GM19351 (cell line): ENCODE data around the gene BMS1.
"Not testable (repeated sequence)": the region's sequence is repeated elsewhere in the genome, so short reads cannot be mapped to it uniquely, and the experiment has no call there.

Experiments used
- ATAC-seq: cut with Tn5 transposase; IDR thresholded peaks from one replicate; pipeline ENCODE4 v1.9.1; 2021; ENCODE audit warnings: mild to moderate bottlenecking, moderate library complexity; ENCODE audit not compliant: unreplicated experiment

The BMS1 gene

DNA sequence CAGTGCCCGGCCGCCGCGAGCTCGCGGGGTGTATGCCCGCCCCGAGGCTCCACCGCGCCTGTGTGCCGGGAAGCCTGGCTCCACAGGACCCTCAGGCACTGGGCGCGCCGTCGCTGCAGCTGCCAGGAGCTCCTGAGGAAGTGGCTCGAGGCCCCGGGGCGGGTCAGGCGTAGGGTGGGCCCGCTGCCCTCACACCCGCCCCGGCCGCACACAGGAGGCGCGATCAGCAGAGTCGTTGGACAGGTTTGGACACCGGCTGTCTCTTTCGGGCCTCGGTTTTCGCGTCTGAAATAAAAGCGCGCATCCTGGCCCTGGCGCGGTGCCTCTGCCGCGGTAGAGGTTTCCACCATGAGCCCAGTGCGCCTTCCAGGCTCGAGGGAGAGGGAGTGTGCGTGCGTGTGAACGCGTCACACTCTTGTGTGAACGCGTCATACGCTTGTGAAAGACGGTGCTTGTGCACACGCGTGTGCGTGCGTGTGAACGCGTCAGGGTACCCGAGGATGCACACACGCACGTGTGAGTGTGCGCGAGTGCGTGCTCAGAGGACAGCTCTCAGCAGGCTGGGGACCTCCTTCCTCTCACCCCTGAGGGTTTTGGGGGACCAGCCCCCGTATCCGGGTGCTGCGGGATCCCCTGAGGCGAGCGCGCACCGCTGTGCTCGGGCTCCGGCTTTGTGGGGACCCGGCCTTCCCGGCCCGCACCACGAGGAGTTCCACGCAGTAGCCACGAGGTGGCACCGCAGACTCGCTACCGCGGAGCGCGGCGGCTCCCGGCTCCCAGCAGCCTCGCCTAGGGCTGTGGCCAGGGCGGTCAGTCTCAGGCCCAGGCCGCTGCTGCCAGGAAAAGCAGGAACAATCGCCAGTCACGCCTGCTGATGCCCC, 83.8 kb downstream of the BMS1 start:
- peak; percentile 85 for ATAC-seq

DNA sequence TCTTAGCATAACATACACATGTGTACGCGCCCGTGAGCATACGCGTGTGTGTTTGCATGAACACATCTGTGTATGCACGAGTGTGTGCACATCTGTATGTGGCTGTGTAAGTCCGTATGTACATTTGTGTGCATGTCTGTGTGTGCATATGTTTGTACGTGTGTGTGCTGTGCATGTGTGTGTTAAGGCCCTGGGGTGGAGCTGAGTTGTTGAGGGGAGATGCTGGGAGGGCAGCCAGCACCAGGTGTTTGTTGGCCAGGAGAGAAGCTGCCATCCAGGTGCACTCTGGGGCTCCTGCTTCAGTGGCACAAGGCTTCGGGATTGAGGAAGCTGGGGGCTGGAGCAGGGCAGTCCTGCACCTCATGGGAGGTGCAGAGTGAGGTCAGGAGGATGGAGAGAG, 85.0 kb downstream of the BMS1 start:
- no peak for ATAC-seq

DNA sequence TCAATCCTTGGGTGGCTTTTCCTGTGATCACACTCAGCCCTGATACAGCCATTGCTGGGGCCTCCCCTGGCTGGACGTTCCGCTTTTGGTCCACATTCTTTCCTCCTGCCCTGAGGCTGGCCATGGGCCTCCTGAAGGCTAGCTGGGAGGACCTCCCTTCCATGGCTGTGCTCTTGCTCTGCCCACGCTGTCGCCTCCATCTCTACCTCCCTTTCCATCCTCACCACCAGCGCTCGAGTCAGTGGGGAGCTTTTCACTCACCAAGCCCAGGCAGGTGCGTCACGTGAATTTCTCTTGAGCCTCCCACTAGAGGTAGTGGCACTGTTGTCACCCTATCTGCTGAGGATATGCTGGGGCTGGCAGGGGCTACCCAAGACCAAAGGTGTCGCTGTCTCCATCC, 85.9 kb downstream of the BMS1 start:
- ATAC-seq: no peak

DNA sequence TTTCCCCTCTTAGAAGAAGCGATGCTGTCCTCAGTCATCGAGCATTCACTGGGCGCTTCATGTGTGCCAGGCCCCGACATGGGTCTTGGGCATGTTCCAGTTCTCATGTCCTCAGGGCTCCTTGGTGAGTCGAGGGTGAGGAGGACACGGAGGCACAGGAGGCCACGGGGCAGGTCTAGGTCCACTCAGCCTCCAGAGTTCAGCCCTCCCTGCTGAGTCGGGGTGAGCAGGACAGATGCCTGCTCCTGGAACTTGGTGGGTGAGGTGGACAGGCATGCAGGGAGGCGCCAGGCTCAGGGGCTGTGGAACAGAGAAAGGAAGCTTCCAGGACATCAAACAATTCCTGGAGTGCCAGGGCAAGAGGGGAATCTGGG, 87.4 kb downstream of the BMS1 start:
- no peak for ATAC-seq

DNA sequence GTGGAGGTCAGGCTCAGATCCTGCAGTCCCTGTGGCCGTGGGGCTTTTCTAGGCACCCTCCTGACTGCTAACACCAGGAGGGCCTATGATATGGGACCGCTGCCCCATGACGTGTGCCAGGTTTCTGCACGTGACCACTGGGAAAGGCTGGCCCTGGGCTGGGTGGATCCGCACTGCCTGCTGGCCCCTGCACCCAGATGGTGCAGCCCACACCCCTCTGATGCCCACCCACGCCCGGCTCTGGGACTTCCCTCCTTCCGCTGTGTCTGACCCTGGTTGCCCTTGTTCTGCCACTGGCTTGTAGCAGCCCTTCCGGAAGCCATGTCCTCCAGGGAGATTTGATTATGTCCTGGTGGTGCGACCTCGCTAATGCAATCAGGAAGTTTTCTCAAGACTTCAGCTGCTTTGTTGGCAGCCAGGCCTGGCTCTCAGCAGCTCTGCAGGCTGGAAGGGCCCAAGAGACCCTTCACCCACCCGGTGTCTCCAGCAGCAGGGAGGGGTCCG, 88.6 kb downstream of the BMS1 start:
- not testable (repeated sequence) for ATAC-seq

DNA sequence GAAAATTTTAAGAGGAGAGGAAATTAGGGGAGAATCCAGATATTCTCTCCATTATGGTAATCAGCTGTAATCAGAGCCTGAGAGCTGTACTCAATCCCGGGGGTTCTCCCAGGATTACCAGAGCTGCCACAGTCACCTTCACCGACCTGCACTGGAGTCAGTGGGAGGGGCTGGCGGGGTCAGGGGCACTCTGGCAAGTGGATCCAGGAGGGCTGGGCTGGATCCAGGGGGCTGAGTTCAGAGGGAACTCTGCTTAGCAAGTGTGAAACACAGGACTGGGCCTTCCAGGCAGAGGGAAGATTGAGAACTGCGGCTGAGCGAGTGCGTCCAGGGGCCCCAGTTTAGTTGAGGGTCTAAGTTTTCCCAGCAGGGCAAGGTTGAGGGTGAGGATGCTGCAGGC, 89.2 kb downstream of the BMS1 start:
- ATAC-seq: no peak

DNA sequence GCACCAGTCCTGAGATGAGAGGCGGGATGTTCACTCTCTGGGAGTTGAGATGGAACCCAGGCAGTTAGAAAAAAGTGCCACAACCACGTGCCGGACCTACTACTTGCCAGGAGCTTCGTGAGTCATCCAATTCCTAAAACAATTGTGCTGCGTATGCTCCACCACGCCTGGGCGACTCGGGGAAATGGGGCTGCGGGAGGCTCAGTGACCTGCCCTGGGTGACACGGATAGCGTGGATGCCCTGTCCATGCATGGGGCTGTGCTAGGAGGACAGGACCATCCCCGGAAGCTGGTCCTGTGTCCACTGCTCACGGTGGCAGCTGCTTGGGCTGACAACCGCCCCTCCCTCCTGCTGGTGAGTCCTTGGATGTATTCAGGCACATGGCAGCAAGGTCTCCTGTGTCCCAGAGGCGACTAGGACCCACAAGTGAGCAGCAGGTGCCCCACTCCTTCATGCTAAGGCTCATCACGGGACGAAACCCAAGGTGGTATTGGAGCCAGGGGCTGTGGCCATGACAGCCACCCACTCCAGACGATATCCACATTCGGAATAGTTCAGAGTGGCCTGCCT, 90.4 kb downstream of the BMS1 start:
- ATAC-seq: no peak

DNA sequence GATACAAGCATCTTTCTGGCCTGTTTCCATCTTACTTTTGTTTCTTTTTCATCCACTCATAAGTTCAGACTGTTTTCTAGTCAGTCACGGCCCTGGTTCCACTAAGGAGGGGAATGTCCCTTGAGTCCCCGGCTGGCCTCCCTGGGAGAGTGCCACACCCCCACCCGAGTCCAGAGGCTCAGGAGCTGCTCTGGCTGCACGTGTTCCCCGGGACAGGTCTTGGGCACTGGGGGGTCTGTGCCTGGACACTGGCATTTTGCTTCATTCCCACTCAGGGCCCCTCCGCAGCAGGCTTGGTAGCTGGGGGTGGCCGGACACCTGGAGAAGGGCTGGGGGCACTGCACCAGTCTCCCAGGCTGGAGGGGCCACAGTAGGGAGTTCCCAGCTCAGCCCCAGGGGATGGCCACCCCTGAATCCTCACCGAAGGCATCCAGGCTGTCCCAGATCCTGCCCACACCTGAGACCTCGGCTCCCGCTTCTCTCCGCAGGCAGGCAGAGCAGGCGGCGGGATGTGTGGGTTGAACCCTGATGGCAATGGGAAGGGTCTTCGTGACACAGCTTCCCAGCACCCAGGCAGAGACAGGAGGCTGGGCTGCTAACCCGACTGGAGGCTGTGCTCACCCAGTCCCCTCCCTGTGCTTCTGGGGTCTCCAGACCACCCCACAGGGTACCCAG, 92.3 kb downstream of the BMS1 start:
- ATAC-seq: no peak

DNA sequence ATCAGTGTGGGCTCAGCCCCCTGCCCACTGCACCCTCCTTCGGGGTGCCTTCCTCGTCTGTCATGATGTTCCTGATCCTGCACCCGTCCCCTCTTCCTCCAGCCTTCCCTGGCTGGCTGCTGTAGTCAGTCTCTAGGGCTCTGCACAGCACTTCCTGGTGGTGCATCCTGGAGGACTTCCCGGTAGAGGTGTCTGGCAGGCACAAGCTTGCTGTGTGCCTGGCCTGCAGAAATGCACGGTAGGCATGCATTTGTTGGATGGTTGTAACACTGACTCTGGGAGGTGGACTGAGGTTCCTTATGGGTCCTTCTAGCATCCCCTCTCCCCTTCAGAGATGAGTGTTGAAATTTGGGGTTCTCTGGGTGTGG, 92.8 kb downstream of the BMS1 start:
- no peak for ATAC-seq

DNA sequence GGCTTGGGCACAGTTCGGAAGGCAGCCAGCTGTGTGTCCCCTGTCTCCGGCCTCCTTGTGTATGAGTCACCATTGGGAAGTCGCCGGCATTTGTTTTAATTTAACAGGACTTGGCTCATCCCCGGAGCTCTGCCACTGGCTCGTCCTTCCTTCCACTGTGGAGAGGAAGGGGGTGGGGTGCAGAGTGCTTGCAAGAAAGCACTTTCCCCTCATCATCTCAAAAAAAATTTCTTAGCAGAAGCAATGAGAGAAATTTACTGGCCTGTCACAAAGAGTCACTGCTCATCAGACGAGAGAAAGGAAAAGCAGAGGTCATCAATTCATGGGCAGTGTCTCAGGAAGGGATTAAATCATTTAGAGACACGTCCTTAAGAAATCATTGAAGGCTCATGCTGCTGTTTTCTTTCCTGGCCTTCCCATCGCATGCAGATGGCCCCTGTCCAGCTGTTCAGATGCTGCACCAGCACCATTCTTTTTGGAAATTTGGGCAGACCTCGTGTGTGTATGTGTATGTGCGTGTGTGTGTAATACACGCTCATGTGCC, 93.3 kb downstream of the BMS1 start:
- no peak for ATAC-seq

DNA sequence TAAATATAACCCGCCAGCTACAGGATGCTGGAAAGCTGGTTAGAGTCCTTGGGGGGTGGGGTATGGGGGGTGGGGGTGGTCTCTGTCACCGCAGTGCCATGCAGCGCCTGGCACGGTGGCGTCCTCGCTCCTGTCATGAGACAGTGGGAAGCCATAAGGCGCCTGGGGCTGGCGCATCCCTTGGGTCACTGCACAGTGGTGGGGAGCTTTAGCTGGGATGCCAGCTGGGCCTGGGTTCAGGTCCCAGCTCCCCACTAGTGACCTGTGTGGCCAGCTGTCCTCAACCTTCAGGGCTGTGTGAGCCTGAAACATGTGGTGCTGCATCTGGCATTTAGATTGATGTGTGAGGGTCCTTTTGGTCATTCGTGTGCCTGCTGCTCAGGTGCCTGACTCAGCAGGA, 93.9 kb downstream of the BMS1 start:
- no peak for ATAC-seq

DNA sequence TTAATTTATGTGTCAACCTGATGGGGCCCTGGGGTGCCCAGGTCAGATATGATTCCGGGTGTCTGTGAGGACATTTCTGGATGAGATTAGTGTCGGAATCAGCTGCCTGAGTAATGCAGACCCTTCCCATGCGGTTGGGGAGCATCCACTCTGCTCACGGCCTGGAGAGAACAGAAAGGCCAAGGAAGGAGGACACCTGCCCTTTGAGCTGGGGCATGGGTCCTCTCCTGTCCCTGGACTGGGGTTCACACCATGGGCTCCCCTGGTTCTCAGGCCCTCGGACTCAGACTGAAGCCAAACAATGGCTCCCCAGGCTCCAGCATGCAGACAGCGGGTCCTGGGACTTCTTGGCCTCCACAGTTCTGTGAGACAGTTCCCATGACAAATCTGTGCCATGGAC, 94.3 kb downstream of the BMS1 start:
- no peak for ATAC-seq

DNA sequence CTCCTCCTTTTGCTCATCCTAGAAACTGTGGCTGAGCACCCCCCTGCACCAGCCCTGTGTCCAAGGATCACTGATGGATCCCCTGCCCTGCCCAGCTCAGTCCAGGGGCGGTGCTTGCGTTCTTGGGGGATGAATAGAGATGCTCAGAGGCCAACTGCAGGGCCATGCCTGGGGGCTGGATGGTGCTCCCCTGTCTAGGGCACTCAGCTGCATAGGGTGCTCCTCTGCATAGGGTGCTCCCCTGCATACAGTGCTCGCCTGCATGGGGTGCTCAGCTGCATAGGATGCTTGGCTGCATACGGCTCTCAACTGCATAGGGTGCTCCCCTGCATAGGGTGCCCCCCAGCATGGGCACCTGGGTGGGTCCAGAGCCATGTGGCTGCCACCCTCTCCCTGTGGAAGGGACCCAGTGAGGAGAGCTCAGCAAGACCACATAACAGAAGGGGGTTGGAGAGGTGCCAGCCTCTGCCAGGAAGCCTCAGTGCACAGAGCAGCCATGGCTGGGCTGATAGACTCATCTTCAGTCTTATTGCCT, 95.0 kb downstream of the BMS1 start:
- ATAC-seq: no peak

DNA sequence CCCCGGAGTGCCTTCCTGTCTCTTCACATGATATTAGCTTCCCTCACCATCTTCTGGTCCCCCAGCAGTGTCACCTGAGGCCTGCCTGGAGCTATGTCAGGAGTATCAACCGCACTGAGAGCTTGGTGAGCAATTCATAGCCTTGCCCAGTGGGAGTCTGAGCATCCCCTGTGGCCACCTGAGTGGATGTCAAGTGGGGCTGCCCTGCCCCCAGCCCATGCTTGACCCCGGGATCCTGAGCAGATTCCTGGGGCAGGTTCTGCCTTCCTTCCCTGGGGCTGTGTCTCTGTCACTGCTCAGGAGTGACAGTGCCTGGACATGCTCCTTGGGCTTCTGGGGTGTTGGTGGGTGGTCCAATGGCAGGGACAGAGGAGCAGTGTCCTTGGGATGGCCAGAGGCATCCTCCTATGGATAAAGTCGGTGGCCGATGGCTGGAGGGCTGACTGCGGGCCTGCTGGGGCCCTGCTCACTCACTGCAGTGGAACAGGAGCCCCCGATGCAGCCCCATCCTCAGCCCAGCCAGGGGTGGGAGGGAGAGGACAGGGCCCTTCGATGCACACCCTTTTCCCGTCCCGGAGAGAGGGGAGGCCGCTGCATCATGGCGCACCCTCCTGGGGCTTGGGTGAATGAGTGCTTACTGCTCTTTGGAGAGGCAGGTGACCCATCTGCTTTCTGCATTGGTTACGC, 95.7 kb downstream of the BMS1 start:
- no peak for ATAC-seq

DNA sequence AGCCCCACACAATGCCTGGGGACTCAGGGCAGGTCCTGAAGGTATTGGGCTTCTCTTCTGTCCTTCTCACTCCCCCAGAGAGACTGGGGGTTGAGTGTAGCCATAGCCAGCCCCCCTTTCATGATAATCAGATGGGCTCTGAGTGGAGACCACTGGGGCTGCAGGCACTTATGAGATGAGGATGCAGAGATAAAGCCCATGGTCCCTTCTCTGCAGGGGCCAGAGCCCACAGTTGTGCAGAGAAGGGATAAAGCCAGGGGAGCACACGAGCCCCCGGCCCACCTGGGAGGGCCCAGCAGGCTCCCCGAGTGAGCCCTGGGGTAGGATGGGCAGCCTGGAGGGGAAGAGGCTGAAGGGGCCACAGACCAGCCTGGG, 96.2 kb downstream of the BMS1 start:
- ATAC-seq: no peak

DNA sequence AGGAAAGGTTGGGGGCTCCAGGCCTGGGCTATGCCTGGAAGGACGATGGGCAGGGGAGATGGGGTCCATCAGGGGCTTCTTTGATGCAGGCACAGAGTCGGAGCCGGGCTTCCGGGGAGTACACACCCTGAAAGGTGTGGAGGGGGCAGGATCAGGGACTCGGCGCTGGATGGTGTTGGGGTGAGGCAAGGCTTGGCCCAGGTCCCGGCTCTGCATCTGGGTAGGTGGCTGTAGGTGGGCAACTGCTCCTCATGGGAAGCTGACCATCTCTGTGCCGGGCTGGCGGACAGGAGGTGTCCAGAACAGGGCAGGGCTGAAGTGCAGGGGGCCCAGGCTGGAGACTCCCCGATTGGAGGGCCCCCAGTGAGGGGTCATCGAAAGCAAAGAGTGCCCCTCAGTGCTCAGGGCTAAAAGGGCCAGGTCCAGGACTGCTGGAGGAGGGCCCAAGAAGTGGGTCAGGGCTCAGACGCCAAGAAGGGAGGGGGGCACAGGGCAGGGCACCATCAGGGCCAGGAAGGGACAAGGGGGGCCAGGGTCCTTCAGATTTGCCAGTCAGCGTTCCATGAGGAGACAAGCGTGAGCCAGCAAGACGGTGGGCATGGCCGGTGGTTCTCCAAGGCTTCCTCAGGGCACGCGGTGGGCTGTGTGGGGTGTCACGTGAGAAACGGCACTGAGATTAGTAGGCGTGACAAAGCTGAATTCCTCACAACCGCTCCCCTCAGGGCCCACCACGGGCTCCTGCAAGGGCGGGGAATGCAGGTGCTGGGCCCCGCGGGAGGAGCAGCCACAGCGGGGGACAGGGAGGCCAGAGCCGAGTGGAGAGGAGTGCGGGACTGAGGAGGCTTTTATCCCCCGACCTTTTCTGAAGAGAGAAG, 97.0 kb downstream of the BMS1 start:
- ATAC-seq: no peak

DNA sequence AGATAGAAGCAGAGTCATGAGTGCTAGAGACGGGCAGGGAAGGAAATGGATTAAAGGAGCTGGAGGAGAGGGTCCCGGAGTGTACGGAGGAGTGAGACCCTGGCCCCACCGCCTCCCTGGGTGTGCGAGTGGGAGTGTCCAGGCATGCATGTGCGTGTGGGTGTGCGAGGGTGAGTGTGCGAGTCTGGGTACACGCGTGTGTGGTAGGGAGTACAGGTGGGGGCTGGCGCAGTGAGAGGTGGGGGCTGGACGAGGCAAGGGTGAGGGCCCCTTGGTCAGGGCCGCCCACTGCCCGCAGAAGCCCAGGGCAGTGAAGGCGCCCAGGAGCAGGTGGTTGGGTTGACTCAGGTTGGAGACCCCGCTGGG, 97.6 kb downstream of the BMS1 start:
- no peak for ATAC-seq

DNA sequence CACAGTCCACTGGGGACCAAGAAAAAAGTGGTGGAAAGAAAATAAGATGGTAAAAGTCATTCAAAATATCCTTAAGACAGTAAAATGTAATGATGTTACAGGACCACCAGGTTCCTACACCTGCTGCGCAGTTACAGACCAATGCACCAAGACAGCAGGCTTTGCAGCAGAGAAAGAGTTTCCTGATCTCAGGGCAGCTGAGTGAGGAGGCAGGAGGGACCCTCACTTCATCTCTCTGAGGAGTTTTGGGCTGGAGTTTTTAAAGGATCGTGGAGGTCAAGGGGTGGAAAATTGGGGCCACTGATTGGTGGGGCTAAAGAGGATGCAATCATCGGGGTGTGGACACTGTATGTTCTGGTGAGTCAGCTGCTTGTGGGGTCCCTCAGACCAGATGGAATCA, 100.0 kb downstream of the BMS1 start:
- no peak for ATAC-seq
